LNCaP clone FGC (cell line): Measurements from ENCODE around the gene TRPT1.

Experiments
- DNase-seq: peaks from one replicate; pipeline ENCODE4 v3.0.0-alpha.2; 2011; ENCODE audit warnings: low read depth
- H3K4me3 ChIP-seq: 2 replicates; pipeline ENCODE4 v1.5.1; 2011; ENCODE audit warnings: mild to moderate bottlenecking, low read depth, low read length, control low read depth
- CTCF ChIP-seq: IDR thresholded peaks from 2 replicates; pipeline ENCODE4 v1.5.1; 2012; ENCODE audit warnings: mild to moderate bottlenecking; ENCODE audit not compliant: control insufficient read depth, insufficient read depth; ENCODE audit errors: extremely low read depth

TRPT1 gene

GRCh38 chr11:64204464-64204989 is 21.5 kb downstream of the TRPT1 start:
- TF ChIP-seq CTCF, result peak; percentile 74
- H3K4me3 ChIP-seq, result no peak overlapping the region

GRCh38 chr11:64204080-64204440 is 21.9 kb downstream of the TRPT1 start:
- TF ChIP-seq CTCF, result no peak
- no peak for DNase-seq

More at GRCh38 chr11:64204464-64204989, 21.5 kb downstream of the TRPT1 start:
- peak; percentile 52 for DNase-seq

DNA sequence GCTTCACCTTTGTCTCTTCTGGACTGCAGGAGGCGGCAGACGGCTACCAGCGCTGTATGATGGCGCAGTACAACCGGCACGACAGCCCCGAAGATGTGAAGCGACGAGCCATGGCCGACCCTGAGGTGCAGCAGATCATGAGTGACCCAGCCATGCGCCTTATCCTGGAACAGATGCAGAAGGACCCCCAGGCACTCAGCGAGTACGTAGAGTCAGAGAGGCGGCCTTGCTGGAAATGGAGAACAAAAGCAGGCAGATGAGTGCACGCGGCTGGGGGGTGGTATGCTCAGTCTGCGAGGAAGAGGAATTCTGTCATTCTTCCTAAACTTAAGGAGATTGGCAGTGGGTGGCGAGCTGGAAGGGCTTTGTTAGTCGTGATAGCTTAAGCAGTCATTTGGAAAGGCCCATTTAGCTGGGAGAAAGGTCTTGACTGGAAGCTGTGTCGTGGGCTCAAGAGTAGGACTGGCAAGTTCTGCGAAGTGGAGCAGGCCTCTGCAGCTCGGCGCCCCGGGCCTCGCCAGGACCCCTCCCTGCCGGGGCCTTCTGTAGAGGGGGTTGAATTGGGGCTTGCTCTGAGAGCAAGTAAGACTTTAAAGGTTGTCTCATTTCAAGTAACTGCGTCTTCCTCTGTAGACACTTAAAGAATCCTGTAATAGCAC is 22.4 kb downstream of the TRPT1 start:
- DNase-seq, result no peak
- no peak overlapping the region for H3K4me3 ChIP-seq
- no peak for TF ChIP-seq CTCF

More at GRCh38 chr11:64204080-64204440, 21.9 kb downstream of the TRPT1 start:
- H3K4me3 ChIP-seq, result no peak overlapping the region

GRCh38 chr11:64202992-64203391 is 23.0 kb downstream of the TRPT1 start:
- TF ChIP-seq CTCF, result no peak
- no peak for DNase-seq
- H3K4me3 ChIP-seq, result no peak overlapping the region

DNA sequence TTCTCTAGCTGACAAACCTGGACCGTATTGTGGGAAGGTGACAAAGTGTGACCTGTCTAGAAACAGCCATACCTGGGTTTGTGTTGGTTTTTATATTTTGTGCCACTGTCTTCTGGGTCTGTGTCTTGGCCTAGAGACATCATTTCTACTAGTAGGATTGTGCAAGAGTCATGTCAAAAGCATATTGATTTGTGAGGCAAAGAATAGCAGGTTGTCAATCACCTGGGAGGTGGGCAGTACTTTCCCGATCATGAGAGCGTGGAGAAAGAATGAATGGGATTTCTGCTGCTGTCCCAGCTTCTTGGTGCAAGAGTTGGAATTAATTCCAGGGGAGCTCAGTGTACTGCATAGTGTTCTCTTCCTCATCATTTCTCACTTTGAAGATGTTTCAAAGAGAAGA is 24.4 kb downstream of the TRPT1 start:
- no peak overlapping the region for H3K4me3 ChIP-seq
- TF ChIP-seq CTCF, result no peak

DNA sequence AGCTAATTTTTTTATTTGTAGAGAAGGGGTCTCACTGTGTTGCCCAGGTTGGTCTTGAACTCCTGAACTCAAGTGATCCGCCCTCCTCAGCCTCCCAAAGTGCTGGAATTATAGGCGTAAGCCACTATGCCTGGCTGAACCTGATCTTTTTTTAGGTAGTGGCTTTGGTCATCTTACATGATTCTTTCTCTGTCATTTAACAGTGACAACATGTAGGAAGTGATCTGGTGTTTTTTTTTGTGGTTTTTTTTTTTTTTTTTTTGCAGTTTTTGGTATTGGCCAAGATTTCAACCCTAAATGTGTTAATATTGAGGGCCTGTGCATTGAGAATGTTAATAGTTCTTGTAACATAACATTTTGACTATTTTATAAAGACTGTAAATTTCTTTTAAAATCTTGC is 27.5 kb downstream of the TRPT1 start:
- no peak for TF ChIP-seq CTCF
- DNase-seq, result no peak
- no peak overlapping the region for H3K4me3 ChIP-seq

More for the DNA sequence above, 24.4 kb downstream of the TRPT1 start:
- DNase-seq, result no peak

DNA sequence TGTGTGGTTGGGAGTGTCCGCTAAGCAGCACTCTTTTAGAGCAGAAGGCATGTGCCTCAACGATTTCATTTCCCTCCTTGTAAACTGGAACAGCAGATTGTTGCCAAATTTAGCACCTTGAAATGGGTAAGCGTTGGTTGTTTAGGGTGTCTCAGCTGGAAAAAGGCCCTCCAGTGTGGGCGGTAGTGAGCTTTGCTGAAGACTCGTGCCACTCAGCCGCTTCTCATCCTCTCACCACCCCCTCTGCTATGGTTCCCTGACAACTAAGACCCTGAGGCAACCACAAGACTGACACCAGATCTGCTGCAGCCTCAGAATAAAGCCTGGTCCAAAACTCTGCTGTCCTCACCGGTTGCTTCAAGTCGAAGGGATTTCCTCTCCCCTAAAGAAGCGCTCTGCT is 29.4 kb downstream of the TRPT1 start:
- no peak for TF ChIP-seq CTCF
- no peak for DNase-seq
- H3K4me3 ChIP-seq, result no peak overlapping the region
